Body of pancreas (tissue), 4 donors: ENCODE data around the gene SIPA1L3.

Experiments used
- POLR2A ChIP-seq, 3 donors: fragments of 450-650 bp; IDR thresholded peaks; one replicate each; pipeline ENCODE4 v1.6.1; 2016; ENCODE audit warnings: antibody characterized with exemption in 3 of 3, mild to moderate bottlenecking in 2 of 3
- TF ChIP-seq, protein P1 (sequence below), 7 experiments: fragments of 450-650 bp in 4 of 7; fragments of 200-600 bp in 3 of 7; sonication (generic) in 3 of 7; IDR thresholded peaks; one replicate each; pipeline ENCODE4 v1.5.1; 2016 to 2019; ENCODE audit warnings: antibody characterized with exemption in 7 of 7

- TF ChIP-seq, protein P1, sequence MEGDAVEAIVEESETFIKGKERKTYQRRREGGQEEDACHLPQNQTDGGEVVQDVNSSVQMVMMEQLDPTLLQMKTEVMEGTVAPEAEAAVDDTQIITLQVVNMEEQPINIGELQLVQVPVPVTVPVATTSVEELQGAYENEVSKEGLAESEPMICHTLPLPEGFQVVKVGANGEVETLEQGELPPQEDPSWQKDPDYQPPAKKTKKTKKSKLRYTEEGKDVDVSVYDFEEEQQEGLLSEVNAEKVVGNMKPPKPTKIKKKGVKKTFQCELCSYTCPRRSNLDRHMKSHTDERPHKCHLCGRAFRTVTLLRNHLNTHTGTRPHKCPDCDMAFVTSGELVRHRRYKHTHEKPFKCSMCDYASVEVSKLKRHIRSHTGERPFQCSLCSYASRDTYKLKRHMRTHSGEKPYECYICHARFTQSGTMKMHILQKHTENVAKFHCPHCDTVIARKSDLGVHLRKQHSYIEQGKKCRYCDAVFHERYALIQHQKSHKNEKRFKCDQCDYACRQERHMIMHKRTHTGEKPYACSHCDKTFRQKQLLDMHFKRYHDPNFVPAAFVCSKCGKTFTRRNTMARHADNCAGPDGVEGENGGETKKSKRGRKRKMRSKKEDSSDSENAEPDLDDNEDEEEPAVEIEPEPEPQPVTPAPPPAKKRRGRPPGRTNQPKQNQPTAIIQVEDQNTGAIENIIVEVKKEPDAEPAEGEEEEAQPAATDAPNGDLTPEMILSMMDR (IDR thresholded peaks at IDR 0.05) = no peak
- TF ChIP-seq POLR2A (IDR thresholded peaks at IDR 0.05) = no peak
Measured at GRCh38 chr19:38197937-38198704, 291.1 kb downstream of the SIPA1L3 start.
